ENCODE data around the gene HTT. TPM values are rescaled to one million over a fixed set of nuclear protein-coding genes. Genes with fewer than 3 reads are reported as not detected.

Gene HTT
- 10.1 to 16.2 TPM (median 15.2 TPM) in 5 replicates for total RNA-seq (2022; extraction: Qiagen RNA extraction)

GRCh38 chr4:3074078-3074845 lies at the start of gene HTT, which contains the start of gene HTT-AS:
Gene HTT, plus strand, starts transcription at chr4:3074681. Its CDS starts 145 bp downstream, at chr4:3074826.
Gene HTT-AS, minus strand, starts transcription at chr4:3074538.

GRCh38 chr4:3248811-3249661 lies 174.6 kb downstream of the HTT start, which contains the start of gene MSANTD1:
Gene MSANTD1, plus strand, starts transcription at chr4:3249159. Its CDS starts 64 bp downstream, at chr4:3249223.

GRCh38 chr4:3292571-3293400 lies 218.3 kb downstream of the HTT start, which contains the start of gene RGS12:
Gene RGS12, plus strand, starts transcription at chr4:3293021. Its CDS starts 23,150 bp downstream, at chr4:3316171.

Other genes starting within 250 kb of the HTT start
- 71.6 to 97.8 TPM (median 93.6 TPM) in 5 replicates for gene ADD1, start 230.8 kb upstream of the HTT start, total RNA-seq (2022; extraction: Qiagen RNA extraction)
- gene NOP14, start 111.3 kb upstream of the HTT start, total RNA-seq (2022; extraction: Qiagen RNA extraction), result 23.7 to 29.8 TPM (median 29.0 TPM) in 5 replicates
- 1.3 to 1.8 TPM (median 1.6 TPM) in 5 replicates for gene GRK4, start 111.1 kb upstream of the HTT start, total RNA-seq (2022; extraction: Qiagen RNA extraction)
- gene HTT-AS, start 143 bp upstream of the HTT start, total RNA-seq (2022; extraction: Qiagen RNA extraction), result not detected in 5 replicates
- 0.05 to 0.18 TPM (median 0.08 TPM) in 5 replicates for gene MSANTD1, start 174.5 kb downstream of the HTT start, total RNA-seq (2022; extraction: Qiagen RNA extraction)
- gene RGS12, start 218.3 kb downstream of the HTT start, total RNA-seq (2022; extraction: Qiagen RNA extraction), result 8.2 to 11.6 TPM (median 10.0 TPM) in 5 replicates